GM12878 (cell line): ENCODE data around the gene PTPN2. TPM values are rescaled to one million over a fixed set of nuclear protein-coding genes. Genes with fewer than 3 reads are reported as not detected.

Experiments used
- ATAC-seq: fragments of 200-7000 bp; cut with Tn5 transposase; 3 replicates; pipeline ENCODE4 v1.9.1; 2020; ENCODE audit warnings: mild to moderate bottlenecking, moderate library complexity
- BruUV-seq: library from RNA; stranded (reverse); fragments of 400-500 nt; replicated peaks from 2 replicates; lab custom pipeline; 2021; lab: Mats Ljungman, UMichigan
- CTCF ChIA-PET: fragments of 300-600 bp; sonication (Branson Sonifier 250); formaldehyde crosslinking; extraction: SDS; loops from one replicate; lab custom pipeline; 2021; ENCODE audit warnings: inconsistent platforms; lab: Yijun Ruan, JAX
- POLR2A ChIA-PET: fragments of 350-600 bp; formaldehyde crosslinking; extraction: SDS; loops from one replicate; lab custom pipeline; 2021; ENCODE audit warnings: inconsistent platforms; lab: Charles Lee
- RAD21 ChIA-PET: fragments of 300-600 bp; sonication (Branson Sonifier 250); formaldehyde crosslinking; loops from one replicate; lab custom pipeline; 2023; ENCODE audit warnings: antibody characterized with exemption; ENCODE audit not compliant: unreplicated experiment; lab: Charles Lee
- SMC1A ChIA-PET: fragments of 300-600 bp; sonication (Branson Sonifier 250); formaldehyde crosslinking; loops from one replicate; lab custom pipeline; 2023; ENCODE audit not compliant: unreplicated experiment, uncharacterized antibody; lab: Charles Lee
- DNase-seq: peaks from one replicate; pipeline ENCODE4 v3.0.0-alpha.2; 2011; ENCODE audit warnings: low read depth, low spot score
- FAIRE-seq: peaks from 3 replicates; lab custom pipeline; 2011; peaks lifted over from hg19 to GRCh38; lab: Jason Lieb, UNC
- H2AFZ ChIP-seq: 2 replicates; pipeline ENCODE4 v1.6.0; 2011; ENCODE audit warnings: low read depth, low read length, control low read depth; ENCODE audit not compliant: control insufficient read depth
- H3K27ac ChIP-seq: 2 replicates; pipeline ENCODE4 v1.5.1; 2011; ENCODE audit warnings: control low read depth; ENCODE audit not compliant: control insufficient read depth, insufficient read depth
- H3K27me3 ChIP-seq, 2 experiments: replicated peaks in 1 of 2; 2 replicates each; pipeline versions ENCODE4 v1.6.0 to v1.6.1; 2011; ENCODE audit warnings: low read length in 1 of 2; ENCODE audit not compliant: control insufficient read depth in 2 of 2, insufficient read depth in 2 of 2
- H3K36me3 ChIP-seq, 2 experiments: 2 replicates each; pipeline ENCODE4 v1.5.1; 2011; ENCODE audit warnings: low read length in 1 of 2; ENCODE audit not compliant: control insufficient read depth in 2 of 2, insufficient read depth in 2 of 2
- H3K4me1 ChIP-seq: 2 replicates; pipeline ENCODE4 v1.6.1; 2011; ENCODE audit warnings: mild to moderate bottlenecking, low read length, moderate library complexity, mixed read lengths; ENCODE audit not compliant: control insufficient read depth, insufficient read depth
- H3K4me2 ChIP-seq: 2 replicates; pipeline ENCODE4 v1.6.0; 2011; ENCODE audit warnings: control low read depth; ENCODE audit not compliant: control insufficient read depth, insufficient read depth
- H3K4me3 ChIP-seq: fragments of 200-600 bp; sonication (generic); 2 replicates; pipeline ENCODE4 v1.5.1; 2016
- H3K79me2 ChIP-seq: 2 replicates; pipeline ENCODE4 v1.6.0; 2011; ENCODE audit warnings: low read length; ENCODE audit not compliant: control insufficient read depth, insufficient read depth
- H3K9ac ChIP-seq: 2 replicates; pipeline ENCODE4 v1.8.0; 2011; ENCODE audit warnings: low read length, control low read depth, mixed read lengths; ENCODE audit not compliant: control insufficient read depth, insufficient read depth
- H3K9me3 ChIP-seq: replicated peaks from 3 replicates; pipeline ENCODE4 v1.5.1; 2011; ENCODE audit warnings: mild to moderate bottlenecking, low read length; ENCODE audit not compliant: control insufficient read depth, insufficient read depth
- H4K20me1 ChIP-seq: 2 replicates; pipeline ENCODE4 v1.6.0; 2011; ENCODE audit not compliant: control insufficient read depth, insufficient read depth
- NFYA ChIP-seq: IDR thresholded peaks from 2 replicates; pipeline ENCODE4 v1.6.1; 2011; ENCODE audit warnings: low read depth, mild to moderate bottlenecking, low read length, improper control_type of control experiment, borderline replicate concordance
- SMAD1 ChIP-seq: fragments of 450-650 bp; IDR thresholded peaks from 2 replicates; pipeline ENCODE4 v1.6.1; 2018; ENCODE audit warnings: mild to moderate bottlenecking, low read depth; ENCODE audit not compliant: partially characterized antibody
- SREBF1 ChIP-seq: IDR thresholded peaks from 2 replicates; pipeline ENCODE4 v1.6.1; 2012; ENCODE audit warnings: mild to moderate bottlenecking, low read length
- SRF ChIP-seq, 2 experiments: IDR thresholded peaks; 2 replicates each; pipeline ENCODE4 v1.6.1; 2011; ENCODE audit warnings: low read depth in 2 of 2, low read length in 2 of 2, mild to moderate bottlenecking in 1 of 2, moderate library complexity in 1 of 2
- WGBS: methylation state at CpG from one replicate; pipeline ENCODE4 v1.1.6; 2016; ENCODE audit warnings: low lambda C conversion rate; ENCODE audit not compliant: insufficient replicate concordance, insufficient coverage; ENCODE audit errors: missing lambda C conversion rate; 5-methylcytosine and 5-hydroxymethylcytosine counted together
- in situ Hi-C: fragments of 300-500 bp; cut with MboI; formaldehyde crosslinking; loops from 9 replicates; pipeline ENCODE4 v1.14.3; 2018; ENCODE audit warnings: mixed read lengths
- intact Hi-C: fragments of 100-400 bp; cut with micrococcal nuclease; formaldehyde crosslinking; loops from one replicate; pipeline ENCODE4 v1.14.2; 2022; ENCODE audit not compliant: unreplicated experiment
- polyA plus RNA-seq, 11 experiments: library from polyadenylated mRNA; depleted of rRNA in 4 of 11; unstranded in 6 of 11; stranded (reverse) in 5 of 11; fragments of >200 nt; fragmentation: Nextera tagmentation in 4 of 11; fragmentation: Illumina TruSeq in 1 of 11; extraction: Ambion mirVana in 4 of 11; extraction: Trizol in 1 of 11; gene quantifications; 1 replicate in 1 of 11; 2 replicates in 10 of 11; pipeline versions ENCODE4 v1.2.1 to v1.2.3, GENCODE V29; 2011 to 2016; ENCODE audit warnings: inconsistent platforms in 2 of 11, missing spikeins in 2 of 11, low read depth in 1 of 11
- total RNA-seq, 4 experiments: library from RNA; depleted of rRNA in 3 of 4; stranded (reverse); fragments of >200 nt in 3 of 4; fragmentation: Illumina TruSeq in 1 of 4; extraction: Trizol in 1 of 4; gene quantifications; 2 replicates each; pipeline versions ENCODE4 v1.2.1 to v1.2.3, GENCODE V29; 2013 to 2021
- TF ChIP-seq, protein P1 (sequence below): fragments of 450-650 bp; IDR thresholded peaks from 2 replicates; pipeline ENCODE4 v1.6.1; 2016; ENCODE audit warnings: mild to moderate bottlenecking
- TF ChIP-seq, protein P2 (sequence below): fragments of 450-650 bp; IDR thresholded peaks from 2 replicates; pipeline ENCODE4 v1.6.1; 2016; ENCODE audit warnings: mild to moderate bottlenecking, moderate library complexity, borderline replicate concordance

The PTPN2 gene
- total and polyA plus RNA-seq, 10 of the 15 experiments (the other 5 are each of a cell fraction or from before 2014, with no cell fraction given), result 46.5 to 86.7 (median 64.6) TPM

DNA sequence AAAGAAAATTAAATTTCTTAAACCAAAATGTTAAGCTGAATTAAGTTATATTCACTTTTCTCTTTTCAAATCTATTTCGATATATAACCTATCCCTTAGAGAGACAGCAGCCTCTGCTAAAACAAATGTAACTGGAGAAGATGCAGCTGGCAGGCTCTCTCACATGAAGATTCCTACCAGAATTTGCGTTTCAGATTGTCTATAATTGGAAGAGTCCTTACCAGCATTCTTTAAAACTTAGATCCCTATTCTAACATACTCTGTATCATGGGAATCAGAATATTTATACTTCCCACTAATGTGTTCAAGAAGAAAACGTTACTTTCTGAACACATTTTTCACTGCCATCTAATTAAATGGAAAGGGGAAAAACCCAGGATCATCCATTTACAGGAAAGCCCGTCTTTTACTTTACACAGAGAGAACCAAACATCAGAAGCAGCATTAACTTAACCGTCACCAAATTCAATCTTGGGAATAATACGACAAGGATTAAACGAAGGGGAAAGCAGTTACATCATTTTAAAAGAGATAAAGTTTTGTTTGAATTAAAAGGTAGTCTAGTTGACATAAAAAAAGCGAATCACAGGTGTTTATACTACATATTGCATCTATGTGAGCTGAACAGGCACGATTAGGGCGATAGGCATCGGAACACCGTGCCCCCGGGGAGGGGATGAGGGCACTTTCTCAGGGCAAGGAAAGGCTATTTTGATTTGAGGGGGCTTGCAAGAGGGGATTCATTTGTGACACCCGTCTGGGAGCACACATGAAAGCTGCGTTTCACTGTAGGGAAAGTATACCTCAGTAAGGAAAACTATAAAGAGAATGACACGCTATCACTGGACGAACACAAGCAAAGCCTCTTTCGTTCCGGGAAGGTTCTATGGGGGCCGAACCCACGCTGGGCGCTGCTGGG is 1.3 kb downstream of the PTPN2 start:
- intact Hi-C loops (loop anchor here (1.0 to 10.0 kb wide), 3 partner anchors 43 to 508 kb away; partner anchors contain the start of genes AFG3L2 and CEP192), in situ Hi-C loops (no loop called here)
- TF ChIP-seq SMAD1 (peak; percentile 30), NFYA (no peak), SREBF1 (no peak), SRF (IDR thresholded peaks at IDR 0.05; ENCODE audit: low read depth in 2 of 2, low read length in 2 of 2) (no peak)
- TF ChIP-seq, protein P1, sequence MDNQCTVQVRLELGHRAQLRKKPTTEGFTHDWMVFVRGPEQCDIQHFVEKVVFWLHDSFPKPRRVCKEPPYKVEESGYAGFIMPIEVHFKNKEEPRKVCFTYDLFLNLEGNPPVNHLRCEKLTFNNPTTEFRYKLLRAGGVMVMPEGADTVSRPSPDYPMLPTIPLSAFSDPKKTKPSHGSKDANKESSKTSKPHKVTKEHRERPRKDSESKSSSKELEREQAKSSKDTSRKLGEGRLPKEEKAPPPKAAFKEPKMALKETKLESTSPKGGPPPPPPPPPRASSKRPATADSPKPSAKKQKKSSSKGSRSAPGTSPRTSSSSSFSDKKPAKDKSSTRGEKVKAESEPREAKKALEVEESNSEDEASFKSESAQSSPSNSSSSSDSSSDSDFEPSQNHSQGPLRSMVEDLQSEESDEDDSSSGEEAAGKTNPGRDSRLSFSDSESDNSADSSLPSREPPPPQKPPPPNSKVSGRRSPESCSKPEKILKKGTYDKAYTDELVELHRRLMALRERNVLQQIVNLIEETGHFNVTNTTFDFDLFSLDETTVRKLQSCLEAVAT, result 0 out of 2 replicates have a peak, but pooled peaks have one; percentile 36
- TF ChIP-seq, protein P2, sequence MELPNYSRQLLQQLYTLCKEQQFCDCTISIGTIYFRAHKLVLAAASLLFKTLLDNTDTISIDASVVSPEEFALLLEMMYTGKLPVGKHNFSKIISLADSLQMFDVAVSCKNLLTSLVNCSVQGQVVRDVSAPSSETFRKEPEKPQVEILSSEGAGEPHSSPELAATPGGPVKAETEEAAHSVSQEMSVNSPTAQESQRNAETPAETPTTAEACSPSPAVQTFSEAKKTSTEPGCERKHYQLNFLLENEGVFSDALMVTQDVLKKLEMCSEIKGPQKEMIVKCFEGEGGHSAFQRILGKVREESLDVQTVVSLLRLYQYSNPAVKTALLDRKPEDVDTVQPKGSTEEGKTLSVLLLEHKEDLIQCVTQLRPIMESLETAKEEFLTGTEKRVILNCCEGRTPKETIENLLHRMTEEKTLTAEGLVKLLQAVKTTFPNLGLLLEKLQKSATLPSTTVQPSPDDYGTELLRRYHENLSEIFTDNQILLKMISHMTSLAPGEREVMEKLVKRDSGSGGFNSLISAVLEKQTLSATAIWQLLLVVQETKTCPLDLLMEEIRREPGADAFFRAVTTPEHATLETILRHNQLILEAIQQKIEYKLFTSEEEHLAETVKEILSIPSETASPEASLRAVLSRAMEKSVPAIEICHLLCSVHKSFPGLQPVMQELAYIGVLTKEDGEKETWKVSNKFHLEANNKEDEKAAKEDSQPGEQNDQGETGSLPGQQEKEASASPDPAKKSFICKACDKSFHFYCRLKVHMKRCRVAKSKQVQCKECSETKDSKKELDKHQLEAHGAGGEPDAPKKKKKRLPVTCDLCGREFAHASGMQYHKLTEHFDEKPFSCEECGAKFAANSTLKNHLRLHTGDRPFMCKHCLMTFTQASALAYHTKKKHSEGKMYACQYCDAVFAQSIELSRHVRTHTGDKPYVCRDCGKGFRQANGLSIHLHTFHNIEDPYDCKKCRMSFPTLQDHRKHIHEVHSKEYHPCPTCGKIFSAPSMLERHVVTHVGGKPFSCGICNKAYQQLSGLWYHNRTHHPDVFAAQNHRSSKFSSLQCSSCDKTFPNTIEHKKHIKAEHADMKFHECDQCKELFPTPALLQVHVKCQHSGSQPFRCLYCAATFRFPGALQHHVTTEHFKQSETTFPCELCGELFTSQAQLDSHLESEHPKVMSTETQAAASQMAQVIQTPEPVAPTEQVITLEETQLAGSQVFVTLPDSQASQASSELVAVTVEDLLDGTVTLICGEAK, result peak; percentile 37; the same call in 1 of the 2 replicates
- H4K20me1 ChIP-seq, result no peaks in the 10 kb centered on the region; the same call in 1 of the 2 replicates
- H3K9me3 ChIP-seq, result no peaks in the 10 kb centered on the region
- DNase-seq (no peak), FAIRE-seq (no peak), ATAC-seq (no peak)
- H2AFZ ChIP-seq, result no peak overlapping the region
- peak overlapping the region; percentile 85 for H3K4me3 ChIP-seq
- peak overlapping the region; percentile 97 for H3K27ac ChIP-seq
- POLR2A ChIA-PET, result interaction anchor here (0.6 to 6.2 kb wide), 24 partner anchors 15 to 747 kb away, joined by 3 to 62 read pairs (median 5); partner anchors contain the start of genes CEP76 and PSMG2
- RAD21 ChIA-PET, result interaction anchor here (0.7 to 11.3 kb wide), 9 partner anchors 9 to 505 kb away, joined by 3 to 81 read pairs (median 4); no protein-coding TSS in a partner anchor
- H3K27me3 ChIP-seq, result no peaks in the 10 kb centered on the region
- CTCF ChIA-PET, result interaction anchor here (0.6 to 2.5 kb wide), 10 partner anchors 8 to 705 kb away, joined by 3 to 11 read pairs (median 4); no protein-coding TSS in a partner anchor
- WGBS, result 8% methylated on average over 22 of the region's 22 CpGs
- H3K36me3 ChIP-seq, result no peaks in the 10 kb centered on the region
- H3K9ac ChIP-seq, result peak overlapping the region; percentile 86
- peak overlapping the region; percentile 97 for H3K4me2 ChIP-seq
- H3K79me2 ChIP-seq, result peaks cover 62% of the 10 kb centered on the region
- H3K4me1 ChIP-seq, result peaks cover 37% of the 10 kb centered on the region
- no TSS peak for BruUV-seq
- SMC1A ChIA-PET, result interaction anchor here (0.6 to 9.5 kb wide), 21 partner anchors 9 to 180 kb away, joined by 3 to 95 read pairs (median 4); partner anchors contain the start of gene CEP76
